Embryonic facial prominence (tissue), 1 donor: ENCODE data around the gene COPG2.
"Not testable (repeated sequence)": the region's sequence is repeated elsewhere in the genome, so short reads cannot be mapped to it uniquely, and the experiment has no call there.

Source experiments
- DNase-seq: peaks from one replicate; pipeline ENCODE4 v3.0.0-alpha.2; 2016; ENCODE audit errors: extremely low spot score

Gene COPG2

DNA sequence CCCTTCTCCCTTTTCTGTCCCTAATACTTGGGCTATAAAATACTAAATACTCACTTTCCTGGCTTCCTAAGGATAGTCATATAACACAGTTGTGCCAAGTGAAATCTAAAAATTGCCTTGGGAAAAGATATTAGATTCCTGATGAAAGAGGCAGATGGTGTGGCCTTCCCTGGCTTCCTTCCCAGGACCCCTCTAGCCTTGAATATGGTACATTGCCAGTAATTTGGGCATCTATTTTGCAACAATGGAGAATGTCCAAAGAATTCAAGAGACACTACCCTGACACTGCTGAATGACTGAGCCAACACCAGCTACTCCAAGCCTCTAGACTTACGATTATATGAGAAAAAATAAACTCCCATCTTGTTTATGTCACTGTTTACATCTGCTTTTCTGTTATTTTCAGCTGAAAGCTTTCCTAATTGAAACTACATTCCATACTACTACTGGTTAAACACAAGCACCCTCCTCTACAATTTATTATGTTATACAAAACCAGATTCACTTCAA is 17.9 kb downstream of the COPG2 start:
- DNase-seq = no peak

- no peak for DNase-seq
Measured at GRCh38 chr7:130649004-130649790, 19.4 kb downstream of the COPG2 start.

GRCh38 chr7:130648580-130648979 is 20.0 kb downstream of the COPG2 start:
- DNase-seq = no peak

DNA sequence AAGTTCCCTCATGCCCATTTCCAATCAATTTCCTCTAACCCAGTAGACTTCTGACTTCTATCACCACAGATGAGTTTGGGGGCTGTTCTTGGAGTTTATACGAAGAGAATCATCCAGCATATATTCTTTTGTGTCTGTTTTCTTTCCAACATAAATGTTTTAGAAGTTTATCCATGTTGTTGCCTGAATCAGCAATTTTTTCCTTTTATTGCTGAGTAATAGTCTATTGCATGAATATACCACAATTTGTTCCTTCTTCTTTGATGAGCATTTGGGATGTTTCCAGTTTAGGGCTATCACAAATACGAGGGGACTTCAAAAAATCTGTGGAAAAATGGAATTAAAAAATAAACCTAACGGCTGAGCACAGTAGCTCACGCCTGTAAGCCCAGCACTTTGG is 26.2 kb downstream of the COPG2 start:
- DNase-seq = no peak

- no peak for DNase-seq
Measured at GRCh38 chr7:130641497-130641896, 27.1 kb downstream of the COPG2 start.

- no peak for DNase-seq
Measured at GRCh38 chr7:130641040-130641439, 27.5 kb downstream of the COPG2 start.

GRCh38 chr7:130639388-130639787 is 29.2 kb downstream of the COPG2 start:
- DNase-seq = no peak

GRCh38 chr7:130632111-130632510 is 36.4 kb downstream of the COPG2 start:
- no peak for DNase-seq

DNA sequence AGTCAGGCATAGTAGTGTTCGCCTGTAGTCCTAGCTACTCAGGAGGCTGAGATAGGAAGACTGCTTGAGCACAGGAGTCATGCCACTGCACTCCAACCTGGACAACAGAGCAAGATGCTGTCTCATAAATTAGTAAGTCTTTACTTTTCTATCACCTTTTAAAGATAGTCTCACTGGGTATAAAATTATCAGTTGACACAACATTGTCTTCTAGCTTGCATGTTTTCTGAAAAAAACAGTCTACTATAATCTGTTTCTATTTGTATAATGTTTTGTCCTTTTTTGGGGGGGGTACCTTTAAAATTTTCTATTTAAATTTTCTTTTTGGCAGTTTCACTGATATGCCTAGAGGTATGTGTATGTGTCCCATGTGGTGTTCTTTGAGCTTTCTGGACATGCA is 39.6 kb downstream of the COPG2 start:
- DNase-seq = no peak

- DNase-seq = no peak
Measured at GRCh38 chr7:130627775-130628174, 40.8 kb downstream of the COPG2 start.

DNA sequence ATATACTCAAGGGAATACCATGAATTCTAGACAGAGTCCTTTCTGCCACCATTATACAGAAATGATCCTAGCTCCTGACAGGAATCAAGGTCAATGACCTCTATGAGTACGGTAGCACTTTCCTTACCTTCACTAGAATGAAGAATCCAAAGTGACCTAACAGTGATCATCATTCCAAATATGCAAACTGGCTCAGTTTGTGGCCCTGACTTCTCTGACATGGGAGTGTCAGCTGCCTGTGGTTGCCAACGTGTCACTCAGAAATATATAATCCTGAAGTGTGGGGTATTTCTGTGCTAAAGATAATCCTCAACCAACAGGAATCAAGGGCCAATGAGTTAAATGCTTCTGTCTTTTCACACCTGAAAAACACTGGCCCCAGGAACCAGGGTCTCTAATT is 45.7 kb downstream of the COPG2 start:
- DNase-seq = no peak

DNA sequence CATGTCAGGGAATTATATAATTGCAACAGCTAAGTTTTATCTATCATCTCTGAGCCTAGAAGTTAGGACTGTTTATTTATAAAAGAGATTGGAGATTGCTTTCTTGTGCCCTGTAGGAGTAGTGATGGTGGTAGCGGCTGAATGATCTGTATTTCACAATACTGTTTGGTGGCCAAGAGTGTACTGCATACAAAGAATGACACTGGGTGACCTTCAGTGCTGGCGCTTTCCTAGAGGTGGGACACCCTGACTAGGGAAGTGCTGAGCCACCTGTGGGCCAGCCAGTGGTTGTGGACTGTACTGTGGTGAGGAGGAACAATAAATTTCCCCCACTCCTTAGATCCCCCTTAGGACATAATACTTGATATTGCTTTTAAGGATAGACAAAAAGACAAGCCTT is 53.0 kb downstream of the COPG2 start:
- DNase-seq = no peak

DNA sequence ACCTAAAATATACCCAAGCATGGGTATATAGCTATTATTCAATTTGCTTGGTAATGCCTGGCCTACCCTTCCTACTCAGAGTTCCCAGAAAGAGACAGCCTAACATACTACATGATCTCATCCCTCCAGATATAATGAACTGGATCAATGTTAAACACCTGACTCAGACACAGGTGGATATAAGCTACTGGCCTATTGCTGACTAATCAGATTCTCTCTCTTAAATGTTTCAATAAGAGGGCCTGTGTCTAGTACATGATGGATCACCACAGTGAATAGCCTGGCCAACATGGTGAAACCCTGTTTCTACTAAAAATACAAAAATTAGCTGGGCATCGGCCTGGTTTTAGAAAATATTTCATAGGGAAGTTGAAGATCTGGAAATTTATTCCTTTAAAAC is 54.1 kb downstream of the COPG2 start:
- no peak for DNase-seq

GRCh38 chr7:130611218-130611617 is 57.3 kb downstream of the COPG2 start:
- no peak for DNase-seq

- not testable (repeated sequence) for DNase-seq
Measured at GRCh38 chr7:130607066-130607465, 61.5 kb downstream of the COPG2 start.

- no peak for DNase-seq
Measured at GRCh38 chr7:130606161-130606560, 62.4 kb downstream of the COPG2 start.

DNA sequence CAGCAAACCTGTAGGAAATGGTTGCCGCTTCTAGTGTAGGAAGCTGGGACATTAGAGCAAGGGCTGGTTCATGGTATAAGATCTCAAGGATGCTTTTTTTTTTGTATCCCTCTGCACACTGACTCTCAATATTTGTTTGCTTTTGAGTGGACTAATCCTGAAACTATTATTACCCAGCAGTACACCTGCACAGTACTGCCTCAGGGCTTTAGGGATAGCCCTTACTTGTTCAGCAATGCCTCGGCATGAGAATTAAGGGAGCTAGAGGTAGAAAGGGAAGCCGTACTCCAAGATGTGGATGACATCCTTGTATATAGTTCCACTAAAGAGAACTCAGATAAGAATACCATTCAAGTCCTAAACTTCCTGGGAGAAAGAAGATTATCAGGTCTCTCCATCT is 70.5 kb downstream of the COPG2 start:
- DNase-seq = no peak

DNA sequence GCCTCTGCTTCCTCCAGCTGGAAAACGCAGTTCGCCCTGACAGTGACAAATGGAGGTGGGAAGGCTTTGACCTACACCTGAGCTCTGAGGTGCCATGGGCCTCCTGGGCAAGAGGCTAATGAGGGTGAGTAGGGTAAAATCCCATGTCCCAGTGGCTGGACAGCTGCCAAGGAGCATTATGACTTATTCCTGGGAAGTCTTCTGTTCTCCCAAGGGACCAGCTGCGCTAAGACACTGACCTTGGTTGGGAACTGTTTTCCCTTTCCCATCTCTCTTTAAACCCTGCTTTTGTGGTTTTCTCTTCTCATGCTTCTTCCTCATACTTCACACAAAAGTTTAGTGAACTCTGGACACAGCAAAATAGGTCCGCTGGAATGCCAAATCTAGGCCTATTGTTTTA is 72.6 kb downstream of the COPG2 start:
- no peak for DNase-seq

DNA sequence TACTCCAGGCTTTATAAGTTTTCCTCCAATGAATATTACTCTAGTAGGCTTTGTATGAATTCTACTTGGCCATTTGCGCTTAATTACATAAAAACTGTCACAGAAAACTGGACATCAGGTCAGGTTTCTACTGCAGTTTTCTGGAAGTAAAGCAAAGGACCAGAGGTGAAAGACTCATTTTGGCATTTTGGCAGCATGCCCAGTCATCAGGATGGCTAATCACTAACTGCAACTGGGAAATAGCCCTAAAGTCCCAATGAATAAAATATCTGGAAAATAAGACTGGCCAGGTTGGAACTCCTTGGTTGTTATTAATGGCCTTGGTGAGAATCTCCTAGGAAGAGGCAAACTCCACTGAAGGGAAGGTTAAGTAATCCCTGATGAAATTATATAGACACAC is 75.5 kb downstream of the COPG2 start:
- DNase-seq = no peak

DNA sequence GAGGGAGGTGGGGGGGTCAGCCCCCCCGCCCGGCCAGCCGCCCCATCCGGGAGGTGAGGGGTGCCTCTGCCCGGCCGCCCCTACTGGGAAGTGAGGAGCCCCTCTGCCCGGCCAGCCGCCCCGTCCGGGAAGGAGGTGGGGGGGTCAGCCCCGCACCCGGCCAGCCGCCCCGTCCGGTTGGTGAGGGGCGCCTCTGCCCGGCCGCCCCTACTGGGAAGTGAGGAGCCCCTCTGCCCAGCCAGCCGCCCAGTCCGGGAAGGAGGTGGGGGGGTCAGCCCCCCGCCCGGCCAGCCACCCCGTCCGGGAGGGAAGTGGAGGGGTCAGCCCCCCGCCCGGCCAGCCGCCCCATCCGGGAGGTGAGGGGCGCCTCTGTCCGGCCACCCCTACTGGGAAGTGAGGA is 77.1 kb downstream of the COPG2 start:
- DNase-seq = not testable (repeated sequence)

DNA sequence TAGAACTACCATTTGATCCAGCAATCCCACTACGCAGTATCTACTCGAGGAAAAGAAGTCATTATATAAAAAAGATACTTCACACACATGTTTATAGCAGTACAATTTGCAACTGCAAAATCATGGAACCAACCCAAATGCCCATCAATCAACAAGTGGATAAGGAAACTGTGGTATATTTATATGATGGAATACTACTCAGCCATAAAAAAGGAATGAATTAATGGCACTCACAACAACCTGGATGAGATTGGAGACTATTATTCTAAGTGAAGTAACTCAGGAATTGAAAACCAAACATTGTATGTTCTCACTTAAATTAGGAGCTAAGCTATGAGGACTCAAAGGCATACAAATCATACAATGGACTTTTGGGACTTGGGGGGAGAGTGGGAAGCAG is 82.6 kb downstream of the COPG2 start:
- not testable (repeated sequence) for DNase-seq

- DNase-seq = not testable (repeated sequence)
Measured at GRCh38 chr7:130575110-130575509, 93.4 kb downstream of the COPG2 start.

- not testable (repeated sequence) for DNase-seq
Measured at GRCh38 chr7:130570144-130570543, 98.4 kb downstream of the COPG2 start.

DNA sequence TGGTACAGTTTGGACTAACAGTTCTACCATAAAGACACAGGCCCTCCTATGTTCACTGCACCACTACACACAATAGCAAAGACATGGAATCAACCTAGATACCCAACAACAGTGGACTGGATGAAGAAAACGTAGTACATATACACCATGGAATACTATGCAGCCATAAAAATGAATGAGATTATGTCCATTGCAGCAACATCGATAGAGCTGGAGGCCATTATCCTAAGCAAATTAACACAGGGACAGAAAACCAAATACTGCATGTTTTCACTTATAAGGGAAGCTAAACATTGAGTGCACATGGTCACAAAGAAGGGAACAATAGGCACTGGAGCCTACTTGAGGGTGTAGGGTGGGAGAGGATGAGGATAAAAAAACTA is 101.7 kb downstream of the COPG2 start:
- no peak for DNase-seq
